AG09309 (cell line): ENCODE results near the gene RPS17.
A peak's percentile ranks its signal among the peaks of the same experiment; 100 is the strongest.
"Not testable (repeated sequence)": the region's sequence is repeated elsewhere in the genome, so short reads cannot be mapped to it uniquely, and the experiment has no call there.

Experiments used
- DNase-seq: peaks from one replicate; pipeline ENCODE4 v3.0.0-alpha.2; 2010; ENCODE audit warnings: low read depth
- H3K4me3 ChIP-seq: 2 replicates; pipeline ENCODE4 v1.5.1; 2011; ENCODE audit warnings: mild to moderate bottlenecking, low read depth, low read length, moderate library complexity; ENCODE audit not compliant: control insufficient read depth
- CTCF ChIP-seq: IDR thresholded peaks from 2 replicates; pipeline ENCODE4 v1.5.1; 2011; ENCODE audit warnings: mild to moderate bottlenecking, low read depth, low read length, inconsistent platforms; ENCODE audit not compliant: insufficient read depth, control insufficient read depth; ENCODE audit errors: missing control alignments

Gene RPS17

GRCh38 chr15:82530606-82531379 lies 9.5 kb downstream of the RPS17 start:
- TF ChIP-seq CTCF, result peak; percentile 83

GRCh38 chr15:82530006-82530405 lies 10.3 kb downstream of the RPS17 start:
- no peak overlapping the region for H3K4me3 ChIP-seq
- no peak for DNase-seq
- TF ChIP-seq CTCF, result no peak

More at GRCh38 chr15:82530606-82531379, 9.5 kb downstream of the RPS17 start:
- no peak for DNase-seq
- H3K4me3 ChIP-seq, result peak overlapping the region; percentile 19

GRCh38 chr15:82513587-82513986 lies 26.7 kb downstream of the RPS17 start:
- not testable (repeated sequence) for H3K4me3 ChIP-seq, DNase-seq

DNA sequence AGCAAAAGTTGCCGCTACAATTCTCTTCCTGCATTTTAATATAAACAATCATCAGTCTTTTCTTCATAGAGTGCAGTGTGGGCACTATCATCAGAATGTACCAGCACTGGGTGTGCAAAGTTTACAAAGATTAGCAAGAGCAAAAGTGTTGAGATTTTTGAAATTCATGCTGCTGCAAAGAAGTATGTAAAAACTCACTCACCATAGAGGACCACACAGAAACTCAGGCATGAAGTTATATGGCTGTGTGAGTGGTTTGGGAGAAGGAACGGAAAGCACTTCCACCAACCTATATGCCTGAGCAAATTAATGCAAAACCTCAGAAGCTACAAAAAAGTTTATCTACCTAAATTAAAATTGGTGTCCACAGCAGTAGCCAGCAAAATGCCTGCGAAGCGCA lies 32.6 kb downstream of the RPS17 start:
- H3K4me3 ChIP-seq, DNase-seq: not testable (repeated sequence)

DNA sequence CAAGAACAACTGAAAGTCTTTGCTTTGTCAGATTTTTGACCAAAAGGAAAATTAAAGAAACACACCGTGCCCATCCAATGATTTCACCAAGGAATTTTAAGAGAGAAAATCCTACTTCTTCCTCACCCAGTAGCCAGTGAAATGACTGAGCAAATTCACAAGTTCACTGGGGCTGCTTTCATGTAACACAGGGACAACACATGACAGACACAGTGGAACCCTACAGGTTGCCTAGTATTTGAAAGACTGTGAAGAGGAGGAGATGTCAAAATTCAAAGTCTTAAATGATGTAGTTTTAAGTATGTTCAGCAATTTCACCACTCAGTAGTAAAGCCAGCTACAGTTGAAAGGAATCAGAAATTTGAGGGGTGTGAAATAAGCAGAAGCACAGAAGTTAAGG lies 33.2 kb downstream of the RPS17 start:
- H3K4me3 ChIP-seq, DNase-seq: not testable (repeated sequence)

- not testable (repeated sequence) for H3K4me3 ChIP-seq, DNase-seq
Measured at GRCh38 chr15:82505842-82506241, 34.4 kb downstream of the RPS17 start.

DNA sequence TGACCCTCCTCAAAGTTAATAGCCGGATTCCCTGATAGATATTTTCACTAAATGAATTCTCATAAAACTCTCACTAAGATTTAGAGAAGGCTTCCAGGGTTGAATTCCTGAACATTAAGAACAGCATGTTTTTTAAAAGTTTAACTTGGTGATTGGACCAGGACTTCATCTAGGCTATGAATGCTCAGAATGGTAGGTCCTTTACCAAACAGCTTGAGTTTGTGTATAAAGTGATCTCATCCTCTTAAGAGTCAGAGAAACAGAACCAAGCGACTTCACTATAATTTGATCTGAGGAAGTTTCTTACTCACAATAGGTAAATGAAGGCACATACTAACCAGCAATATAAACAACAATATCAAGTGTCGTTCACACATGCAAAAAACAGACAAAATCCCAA lies 36.2 kb downstream of the RPS17 start:
- not testable (repeated sequence) for DNase-seq, H3K4me3 ChIP-seq

DNA sequence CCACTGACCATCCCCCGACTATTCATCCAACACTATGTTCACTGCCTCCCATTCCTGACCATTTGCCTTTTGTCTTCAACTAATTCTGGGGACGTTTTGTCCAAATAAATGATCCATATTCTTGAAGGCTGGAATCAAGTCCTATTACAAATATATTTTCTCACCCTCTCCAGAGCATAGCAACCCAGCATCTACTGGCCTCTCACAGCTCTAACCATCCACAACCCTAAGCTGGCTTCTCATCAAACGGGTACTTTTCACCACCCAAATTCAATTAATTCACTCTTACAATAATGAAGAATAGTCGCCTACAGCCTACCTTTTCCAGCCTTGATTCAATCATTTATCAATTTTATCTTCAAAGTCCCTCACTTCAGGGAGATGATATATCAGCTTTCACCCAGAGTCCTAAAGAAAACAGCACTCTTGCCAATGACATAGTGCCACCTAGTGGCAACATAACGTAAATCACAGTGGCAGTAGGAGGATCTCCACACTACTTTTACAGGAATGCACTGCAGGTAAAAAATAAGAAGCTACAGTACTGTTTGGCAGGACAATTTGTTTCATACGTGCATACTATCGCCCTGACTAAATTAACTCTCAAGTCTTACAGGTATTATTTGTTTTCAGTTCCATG lies 37.4 kb downstream of the RPS17 start:
- H3K4me3 ChIP-seq, DNase-seq: not testable (repeated sequence)

GRCh38 chr15:82500772-82501171 lies 39.5 kb downstream of the RPS17 start:
- not testable (repeated sequence) for DNase-seq, H3K4me3 ChIP-seq

- DNase-seq, H3K4me3 ChIP-seq: not testable (repeated sequence)
Measured at GRCh38 chr15:82497978-82498377, 42.3 kb downstream of the RPS17 start.

GRCh38 chr15:82488250-82488649 lies 52.0 kb downstream of the RPS17 start:
- TF ChIP-seq CTCF, result peak; percentile 26
- not testable (repeated sequence) for H3K4me3 ChIP-seq, DNase-seq

GRCh38 chr15:82487045-82487444 lies 53.2 kb downstream of the RPS17 start:
- not testable (repeated sequence) for H3K4me3 ChIP-seq, DNase-seq
